CD14-positive monocyte (primary cell): ENCODE measurements around the gene COL19A1. TPM values are rescaled to one million over a fixed set of nuclear protein-coding genes. Genes with fewer than 3 reads are reported as not detected.

Experiments
- DNase-seq, 3 donors: peaks; one replicate each; pipeline ENCODE4 v3.0.0-alpha.2; 2011 to 2022
- H2AFZ ChIP-seq: 2 replicates; pipeline ENCODE4 v1.6.0; 2012; ENCODE audit warnings: mild to moderate bottlenecking, low read depth, low read length, inconsistent platforms; ENCODE audit not compliant: insufficient read depth, poor library complexity, severe bottlenecking
- H3K27ac ChIP-seq, 2 donors: 1 replicate in 1 of 2; 2 replicates in 1 of 2; pipeline ENCODE4 v1.5.1; 2012 to 2013; ENCODE audit warnings: low read length in 2 of 2, control low read depth in 1 of 2, inconsistent platforms in 1 of 2, low read depth in 1 of 2, mild to moderate bottlenecking in 1 of 2
- H3K27me3 ChIP-seq, 2 donors: one replicate each; pipeline versions ENCODE4 v1.6.0 to v1.6.1; 2011 to 2013; ENCODE audit warnings: low read length in 2 of 2; ENCODE audit not compliant: control insufficient read depth in 2 of 2, insufficient read depth in 2 of 2
- H3K36me3 ChIP-seq, 2 donors: replicated peaks in 1 of 2; 1 replicate in 1 of 2; 2 replicates in 1 of 2; pipeline versions ENCODE4 v1.5.1 to v1.6.1; 2012 to 2013; ENCODE audit warnings: low read length in 2 of 2, control low read depth in 1 of 2, inconsistent platforms in 1 of 2, mild to moderate bottlenecking in 1 of 2; ENCODE audit not compliant: insufficient read depth in 2 of 2, control insufficient read depth in 1 of 2
- H3K4me1 ChIP-seq, 2 donors: 1 replicate in 1 of 2; 2 replicates in 1 of 2; pipeline versions ENCODE4 v1.5.1 to v1.6.1; 2012 to 2013; ENCODE audit warnings: low read length in 2 of 2, control low read depth in 1 of 2, inconsistent platforms in 1 of 2, mild to moderate bottlenecking in 1 of 2, moderate library complexity in 1 of 2; ENCODE audit not compliant: insufficient read depth in 2 of 2, control insufficient read depth in 1 of 2
- H3K4me2 ChIP-seq: replicated peaks from 2 replicates; pipeline ENCODE3; 2012; ENCODE audit warnings: low read length, moderate library complexity, mild to moderate bottlenecking; ENCODE audit not compliant: poor library complexity, severe bottlenecking; ENCODE audit errors: extremely low read depth
- H3K4me3 ChIP-seq, 3 experiments: fragments of 200-600 bp in 1 of 3; sonication (generic) in 1 of 3; replicated peaks in 1 of 3; 1 replicate in 2 of 3; 2 replicates in 1 of 3; pipeline ENCODE4 v1.5.1; 2011 to 2013; ENCODE audit warnings: low read length in 3 of 3, mild to moderate bottlenecking in 3 of 3, control low read depth in 2 of 3, low read depth in 2 of 3, inconsistent platforms in 1 of 3, moderate library complexity in 1 of 3
- H3K79me2 ChIP-seq: 2 replicates; pipeline ENCODE4 v1.6.0; 2012; ENCODE audit warnings: mild to moderate bottlenecking, control low read depth, inconsistent platforms, low read length, moderate library complexity; ENCODE audit not compliant: insufficient read depth
- H3K9ac ChIP-seq: 2 replicates; pipeline ENCODE4 v1.6.0; 2017; ENCODE audit warnings: low read length, mild to moderate bottlenecking; ENCODE audit not compliant: insufficient read depth, poor library complexity, severe bottlenecking
- H3K9me3 ChIP-seq, 2 donors: replicated peaks in 1 of 2; 1 replicate in 1 of 2; 2 replicates in 1 of 2; pipeline versions ENCODE4 v1.5.1 to v1.6.1; 2012 to 2013; ENCODE audit warnings: low read length in 2 of 2, control low read depth in 1 of 2; ENCODE audit not compliant: control insufficient read depth in 1 of 2, insufficient read depth in 1 of 2
- H4K20me1 ChIP-seq: 2 replicates; pipeline ENCODE4 v1.6.0; 2012; ENCODE audit warnings: mild to moderate bottlenecking, low read length, control low read depth, moderate library complexity; ENCODE audit not compliant: insufficient read depth
- H3K27ac Mint-ChIP-seq, 7 donors: one replicate each; pipeline ENCODE4 v1.8.0; 2020; ENCODE audit warnings: mild to moderate bottlenecking in 7 of 7, mixed read lengths in 7 of 7, moderate library complexity in 6 of 7, inconsistent platforms in 2 of 7
- H3K27me3 Mint-ChIP-seq, 3 donors: one replicate each; pipeline ENCODE4 v1.8.0; 2021 to 2022; ENCODE audit warnings: low read depth in 3 of 3, mild to moderate bottlenecking in 3 of 3, mixed read lengths in 3 of 3, moderate library complexity in 3 of 3, inconsistent platforms in 1 of 3
- H3K36me3 Mint-ChIP-seq, 2 donors: one replicate each; pipeline ENCODE4 v1.8.0; 2020; ENCODE audit warnings: mixed read lengths in 2 of 2, inconsistent platforms in 1 of 2, mild to moderate bottlenecking in 1 of 2
- H3K4me1 Mint-ChIP-seq: one replicate; pipeline ENCODE4 v1.8.0; 2020; ENCODE audit warnings: mild to moderate bottlenecking, mixed read lengths
- H3K4me3 Mint-ChIP-seq, 2 donors: one replicate each; pipeline ENCODE4 v1.8.0; 2020; ENCODE audit warnings: mild to moderate bottlenecking in 2 of 2, mixed read lengths in 2 of 2, moderate library complexity in 1 of 2
- H3K9me3 Mint-ChIP-seq, 7 donors: one replicate each; pipeline ENCODE4 v1.8.0; 2020 to 2022; ENCODE audit warnings: mixed read lengths in 7 of 7, mild to moderate bottlenecking in 6 of 7, moderate library complexity in 6 of 7, inconsistent platforms in 2 of 7
- CTCF ChIP-seq: fragments of 200-600 bp; IDR thresholded peaks from one replicate; pipeline ENCODE4 v1.8.0; 2022; ENCODE audit warnings: antibody characterized with exemption, mild to moderate bottlenecking
- WGBS: methylation state at CpG from one replicate; pipeline ENCODE4 v1.1.5; 2013; ENCODE audit warnings: missing lambda C conversion rate; ENCODE audit not compliant: insufficient coverage; 5-methylcytosine and 5-hydroxymethylcytosine counted together
- intact Hi-C, 2 donors: fragments of 100-400 bp; cut with micrococcal nuclease; formaldehyde crosslinking; loops; one replicate each; pipeline versions ENCODE4 v1.15.0 to v1.15.1; 2023
- polyA plus RNA-seq, 3 donors: library from polyadenylated mRNA; depleted of rRNA in 1 of 3; unstranded in 2 of 3; stranded (reverse) in 1 of 3; fragments of 300-500 nt in 2 of 3; fragments of >200 nt in 1 of 3; fragmentation: Illumina TruSeq in 2 of 3; gene quantifications; 1 replicate in 2 of 3; 2 replicates in 1 of 3; pipeline ENCODE4 v1.2.3, GENCODE V29; 2012 to 2021

COL19A1 gene
- polyA plus RNA-seq, 3 donors, result not detected

GRCh38 chr6:70236343-70236742 lies 370.0 kb downstream of the COL19A1 start:
- Mint-ChIP-seq H3K27ac (no peak overlapping the region), H3K27me3 (peaks cover 2 to 4% (median 2%) of the 10 kb centered on the region in 3 donors), H3K4me3 (no peak overlapping the region), H3K9me3 (no peaks in the 10 kb centered on the region), H3K36me3 (no peaks in the 10 kb centered on the region), H3K4me1 (no peaks in the 10 kb centered on the region)
- Histone ChIP-seq H2AFZ (no peak overlapping the region), H3K36me3 (no peaks in the 10 kb centered on the region), H3K9me3 (no peaks in the 10 kb centered on the region), H3K4me1 (no peaks in the 10 kb centered on the region), H3K27me3 (no peaks in the 10 kb centered on the region), H3K79me2 (no peaks in the 10 kb centered on the region), H3K27ac (no peak overlapping the region), H3K4me3 (no peak overlapping the region), H4K20me1 (no peaks in the 10 kb centered on the region), H3K9ac (no peak overlapping the region), H3K4me2 (no peak overlapping the region)
- intact Hi-C loops, result no loop called here
- DNase-seq, result no peak
- TF ChIP-seq CTCF, result no peak
- no CpG with 5 or more reads among the region's 3 CpGs for WGBS

GRCh38 chr6:70241031-70241430 lies 374.7 kb downstream of the COL19A1 start:
- H3K9me3 ChIP-seq, result no peaks in the 10 kb centered on the region
- DNase-seq, result no peak
- H3K4me3 ChIP-seq, result no peak overlapping the region
- H3K36me3 ChIP-seq, result no peaks in the 10 kb centered on the region
- no peaks in the 10 kb centered on the region for H4K20me1 ChIP-seq
- Mint-ChIP-seq H3K27ac (no peak overlapping the region), H3K36me3 (no peaks in the 10 kb centered on the region), H3K4me3 (no peak overlapping the region), H3K27me3 (peaks cover 2 to 5% (median 3%) of the 10 kb centered on the region in 3 donors), H3K4me1 (no peaks in the 10 kb centered on the region), H3K9me3 (peaks cover 0 to 2% (median 0%) of the 10 kb centered on the region in 7 donors)
- no peaks in the 10 kb centered on the region for H3K4me1 ChIP-seq
- H3K9ac ChIP-seq, result no peak overlapping the region
- 90% methylated on average over 2 of the region's 3 CpGs for WGBS
- no peak overlapping the region for H3K4me2 ChIP-seq
- intact Hi-C loops, result no loop called here
- no peaks in the 10 kb centered on the region for H3K79me2 ChIP-seq
- no peaks in the 10 kb centered on the region for H3K27me3 ChIP-seq
- H2AFZ ChIP-seq, result no peak overlapping the region
- no peak overlapping the region for H3K27ac ChIP-seq
- TF ChIP-seq CTCF, result no peak
